B cell (primary cell): ENCODE results near the gene FAM174C.

ENCODE experiments used
- CTCF ChIP-seq: fragments of 200-600 bp; IDR thresholded peaks from one replicate; pipeline ENCODE4 v1.8.0; 2022; ENCODE audit warnings: antibody characterized with exemption, mild to moderate bottlenecking
- EZH2 ChIP-seq: IDR thresholded peaks from 2 replicates; pipeline ENCODE4 v1.6.1; 2012; ENCODE audit warnings: borderline replicate concordance, low read depth, mild to moderate bottlenecking, moderate library complexity, low read length; ENCODE audit not compliant: insufficient read depth, poor library complexity, severe bottlenecking

- TF ChIP-seq CTCF (no peak), EZH2 (no peak)
These were observed 27.6 kb upstream of the FAM174C start for GRCh38 chr19:1247748-1248138.
